Glutamatergic neuron (in vitro differentiated cells): Measurements from ENCODE around the gene EFCAB5. TPM values are rescaled to one million over a fixed set of nuclear protein-coding genes. Genes with fewer than 3 reads are reported as not detected.
"Not testable (repeated sequence)": the region's sequence is repeated elsewhere in the genome, so short reads cannot be mapped to it uniquely, and the experiment has no call there.

Experiments used
- DNase-seq: peaks from one replicate; pipeline ENCODE4 v3.0.0; 2022
- H3K27ac Mint-ChIP-seq: one replicate; pipeline ENCODE4 v1.8.0; 2020; ENCODE audit warnings: mild to moderate bottlenecking, mixed read lengths, inconsistent platforms; ENCODE audit not compliant: unreplicated experiment
- H3K27me3 Mint-ChIP-seq: one replicate; pipeline ENCODE4 v1.8.0; 2020; ENCODE audit warnings: mild to moderate bottlenecking, moderate library complexity, mixed read lengths, inconsistent platforms; ENCODE audit not compliant: unreplicated experiment
- H3K36me3 Mint-ChIP-seq: one replicate; pipeline ENCODE4 v1.8.0; 2020; ENCODE audit warnings: mild to moderate bottlenecking, mixed read lengths, inconsistent platforms; ENCODE audit not compliant: unreplicated experiment
- H3K4me1 Mint-ChIP-seq: one replicate; pipeline ENCODE4 v1.8.0; 2020; ENCODE audit warnings: mild to moderate bottlenecking, low read depth, mixed read lengths, inconsistent platforms; ENCODE audit not compliant: unreplicated experiment
- H3K4me3 Mint-ChIP-seq: one replicate; pipeline ENCODE4 v1.8.0; 2020; ENCODE audit warnings: mild to moderate bottlenecking, mixed read lengths, inconsistent platforms; ENCODE audit not compliant: unreplicated experiment
- H3K9me3 Mint-ChIP-seq: one replicate; pipeline ENCODE4 v1.8.0; 2020; ENCODE audit warnings: mild to moderate bottlenecking, moderate library complexity, mixed read lengths, inconsistent platforms; ENCODE audit not compliant: unreplicated experiment
- total RNA-seq: library from RNA; stranded (reverse); fragmentation: NEBNext Ultra II Directional; extraction: Animal tissue kit (Norgen Biotek cat#: 25700); gene quantifications from one replicate; pipeline ENCODE4 v1.2.1, GENCODE V29; 2021; ENCODE audit not compliant: unreplicated experiment
- TF ChIP-seq, protein P1 (sequence below): fragments of 200-600 bp; sonication (generic); IDR thresholded peaks from one replicate; pipeline ENCODE4 v1.5.0; 2021; ENCODE audit not compliant: partially characterized antibody, unreplicated experiment

EFCAB5 gene
- total RNA-seq, 1 donor from 2014 or later, result 0.69 TPM

DNA sequence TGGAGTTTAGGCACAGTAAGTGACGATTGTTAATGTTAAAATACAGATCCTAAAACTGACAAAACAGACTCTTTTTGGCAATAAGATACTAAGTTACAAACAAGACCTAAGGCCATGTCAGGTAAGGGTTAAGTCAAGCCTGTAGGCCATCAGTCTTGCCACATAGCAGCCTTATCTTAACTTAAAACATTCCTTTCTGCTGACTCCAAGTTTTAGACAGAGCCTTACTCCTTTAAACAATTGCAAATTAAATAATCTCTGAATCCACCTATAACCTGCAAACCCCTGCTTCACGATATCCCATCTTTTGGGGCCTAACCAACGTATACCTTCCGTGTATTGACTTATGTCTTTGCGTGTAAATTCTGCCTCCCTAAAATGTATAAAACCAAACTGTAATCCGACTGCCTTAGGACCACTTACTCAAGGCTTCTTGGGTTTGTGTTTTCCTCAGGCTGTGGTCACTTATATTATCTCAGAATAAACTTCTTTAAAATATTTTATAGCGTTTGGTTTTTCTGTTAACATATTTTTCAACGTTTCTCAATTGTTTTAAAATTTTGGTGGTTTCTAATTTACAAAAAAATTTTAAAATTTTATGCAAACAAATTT lies 64.4 kb downstream of the EFCAB5 start:
- Mint-ChIP-seq H3K27me3 (no peaks in the 10 kb centered on the region), H3K4me3 (no peak overlapping the region), H3K36me3 (no peaks in the 10 kb centered on the region), H3K27ac (no peak overlapping the region), H3K9me3 (no peaks in the 10 kb centered on the region), H3K4me1 (no peaks in the 10 kb centered on the region)
- no peak for DNase-seq
- TF ChIP-seq, protein P1, sequence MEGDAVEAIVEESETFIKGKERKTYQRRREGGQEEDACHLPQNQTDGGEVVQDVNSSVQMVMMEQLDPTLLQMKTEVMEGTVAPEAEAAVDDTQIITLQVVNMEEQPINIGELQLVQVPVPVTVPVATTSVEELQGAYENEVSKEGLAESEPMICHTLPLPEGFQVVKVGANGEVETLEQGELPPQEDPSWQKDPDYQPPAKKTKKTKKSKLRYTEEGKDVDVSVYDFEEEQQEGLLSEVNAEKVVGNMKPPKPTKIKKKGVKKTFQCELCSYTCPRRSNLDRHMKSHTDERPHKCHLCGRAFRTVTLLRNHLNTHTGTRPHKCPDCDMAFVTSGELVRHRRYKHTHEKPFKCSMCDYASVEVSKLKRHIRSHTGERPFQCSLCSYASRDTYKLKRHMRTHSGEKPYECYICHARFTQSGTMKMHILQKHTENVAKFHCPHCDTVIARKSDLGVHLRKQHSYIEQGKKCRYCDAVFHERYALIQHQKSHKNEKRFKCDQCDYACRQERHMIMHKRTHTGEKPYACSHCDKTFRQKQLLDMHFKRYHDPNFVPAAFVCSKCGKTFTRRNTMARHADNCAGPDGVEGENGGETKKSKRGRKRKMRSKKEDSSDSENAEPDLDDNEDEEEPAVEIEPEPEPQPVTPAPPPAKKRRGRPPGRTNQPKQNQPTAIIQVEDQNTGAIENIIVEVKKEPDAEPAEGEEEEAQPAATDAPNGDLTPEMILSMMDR, result no peak

DNA sequence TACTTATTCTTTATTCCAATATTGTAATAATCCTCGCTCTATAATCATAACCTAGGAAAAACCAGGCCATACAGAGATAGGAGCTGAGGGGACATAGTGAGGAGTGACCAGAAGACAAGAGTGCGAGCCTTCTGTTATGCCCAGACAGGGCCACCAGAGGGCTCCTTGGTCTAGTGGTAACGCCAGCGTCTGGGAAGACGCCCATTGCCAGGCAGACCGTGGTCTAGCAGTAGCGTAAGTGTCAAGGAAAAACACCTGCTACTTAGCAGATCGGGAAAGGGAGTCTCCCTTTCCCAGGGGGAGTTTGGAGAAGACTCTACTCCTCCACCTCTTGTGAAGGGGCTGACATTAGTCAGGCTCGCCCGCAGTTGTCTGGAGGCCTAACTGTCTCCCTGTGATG lies 70.5 kb downstream of the EFCAB5 start:
- not testable (repeated sequence) for H3K9me3 Mint-ChIP-seq, H3K36me3 Mint-ChIP-seq, H3K4me3 Mint-ChIP-seq, H3K27ac Mint-ChIP-seq, H3K4me1 Mint-ChIP-seq, H3K27me3 Mint-ChIP-seq
- peak; percentile 17 for DNase-seq

DNA sequence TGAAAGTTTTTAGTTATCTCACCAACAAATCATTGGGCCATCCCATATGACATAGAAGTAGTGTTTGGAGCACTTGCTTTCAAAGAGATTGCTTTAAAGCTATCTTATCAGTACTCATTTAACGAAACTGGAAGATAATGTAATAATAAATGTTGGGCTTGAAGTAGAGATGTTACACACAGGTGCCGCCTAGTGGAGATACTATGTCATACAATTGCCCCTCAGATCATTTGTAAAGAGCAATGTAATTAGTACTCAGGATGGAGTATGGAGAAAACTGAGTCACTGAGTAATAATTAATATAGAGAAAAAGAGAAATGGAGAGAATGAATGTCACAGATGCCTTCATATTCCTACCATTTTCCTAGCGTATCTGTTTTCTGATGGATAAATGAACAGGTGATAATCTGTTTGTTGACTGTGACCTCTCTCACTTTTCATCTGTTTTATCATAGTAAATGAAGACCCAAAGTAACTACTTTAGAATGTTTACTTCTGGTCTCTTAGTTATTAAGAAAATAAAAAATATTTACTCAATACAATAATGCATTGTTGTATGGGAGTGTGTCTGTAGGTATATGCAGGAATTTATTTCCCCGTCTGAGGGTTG lies 80.4 kb downstream of the EFCAB5 start:
- no peak overlapping the region for H3K4me3 Mint-ChIP-seq
- no peak for DNase-seq
- H3K36me3 Mint-ChIP-seq, result no peaks in the 10 kb centered on the region
- H3K9me3 Mint-ChIP-seq, result peaks cover 2% of the 10 kb centered on the region
- TF ChIP-seq, protein P1, result peak; percentile 92
- no peaks in the 10 kb centered on the region for H3K4me1 Mint-ChIP-seq
- no peak overlapping the region for H3K27ac Mint-ChIP-seq
- H3K27me3 Mint-ChIP-seq, result no peaks in the 10 kb centered on the region

DNA sequence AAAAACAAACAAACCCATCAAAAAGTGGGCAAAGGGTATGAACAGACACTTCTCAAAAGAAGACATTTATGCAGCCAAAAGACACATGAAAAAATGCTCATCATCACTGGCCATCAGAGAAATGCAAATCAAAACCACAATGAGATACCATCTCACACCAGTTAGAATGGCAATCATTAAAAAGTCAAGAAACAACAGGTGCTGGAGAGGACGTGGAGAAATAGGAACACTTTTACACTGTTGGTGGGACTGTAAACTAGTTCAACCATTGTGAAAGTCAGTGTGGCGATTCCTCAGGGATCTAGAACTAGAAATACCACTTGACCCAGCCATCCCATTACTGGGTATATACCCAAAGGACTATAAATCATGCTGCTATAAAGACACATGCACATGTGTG lies 83.9 kb downstream of the EFCAB5 start:
- not testable (repeated sequence) for H3K4me1 Mint-ChIP-seq, H3K4me3 Mint-ChIP-seq, H3K36me3 Mint-ChIP-seq, H3K27me3 Mint-ChIP-seq, H3K27ac Mint-ChIP-seq, H3K9me3 Mint-ChIP-seq, DNase-seq

DNA sequence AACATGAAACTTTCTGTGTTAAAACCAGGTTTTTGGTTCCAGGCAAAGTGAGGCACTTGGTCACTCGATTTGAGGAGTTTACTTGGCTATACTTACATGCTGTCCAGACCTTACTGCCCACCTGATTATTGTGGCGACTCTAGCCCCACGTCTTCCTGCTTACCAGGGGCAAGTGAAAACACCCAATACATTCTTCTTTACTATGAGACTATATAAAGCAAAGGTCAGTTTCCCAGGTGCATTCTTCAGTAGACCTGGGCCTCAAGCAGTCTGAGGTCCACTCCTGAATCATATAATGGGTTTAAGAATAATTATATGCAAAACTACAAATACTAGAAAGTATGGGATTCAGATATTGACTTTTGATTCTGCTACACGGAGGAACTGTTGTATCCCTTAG lies 86.2 kb downstream of the EFCAB5 start:
- H3K4me1 Mint-ChIP-seq, result no peaks in the 10 kb centered on the region
- no peak overlapping the region for H3K27ac Mint-ChIP-seq
- H3K27me3 Mint-ChIP-seq, result no peaks in the 10 kb centered on the region
- TF ChIP-seq, protein P1, result no peak
- H3K4me3 Mint-ChIP-seq, result no peak overlapping the region
- no peaks in the 10 kb centered on the region for H3K36me3 Mint-ChIP-seq
- DNase-seq, result no peak
- H3K9me3 Mint-ChIP-seq, result peaks cover 2% of the 10 kb centered on the region

DNA sequence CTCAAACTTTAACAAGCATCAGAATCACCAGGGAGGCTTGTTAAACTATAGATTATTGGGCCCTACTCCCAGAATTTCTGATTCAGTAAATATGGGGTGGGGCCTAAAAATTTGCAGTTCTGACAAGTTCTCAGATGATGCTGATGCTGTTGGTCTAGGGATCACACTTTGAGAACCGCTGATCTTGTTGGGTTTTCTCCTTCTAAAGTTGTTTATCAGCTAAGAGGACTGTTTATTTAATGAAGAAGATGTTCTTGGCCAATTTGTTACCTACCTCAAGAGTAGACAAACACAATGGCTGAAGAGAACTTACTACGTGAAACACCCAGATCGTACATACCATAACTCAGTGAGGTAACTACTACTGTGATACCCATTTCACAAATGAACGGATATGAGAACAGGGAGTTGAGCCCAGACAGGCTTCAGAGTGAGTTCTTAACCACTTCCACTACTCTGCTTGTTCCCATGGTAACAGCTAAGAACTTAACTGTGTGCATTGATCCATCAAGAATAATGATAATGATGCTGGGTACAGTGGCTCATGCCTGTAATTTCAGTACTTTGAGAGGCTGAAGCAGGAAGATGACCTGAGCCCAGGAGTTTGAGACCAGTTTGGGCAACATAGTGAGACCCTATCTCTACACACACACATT lies 89.9 kb downstream of the EFCAB5 start:
- no peaks in the 10 kb centered on the region for H3K27me3 Mint-ChIP-seq
- H3K27ac Mint-ChIP-seq, result no peak overlapping the region
- H3K4me1 Mint-ChIP-seq, result no peaks in the 10 kb centered on the region
- no peak overlapping the region for H3K4me3 Mint-ChIP-seq
- peaks cover 2% of the 10 kb centered on the region for H3K9me3 Mint-ChIP-seq
- no peak for DNase-seq
- no peaks in the 10 kb centered on the region for H3K36me3 Mint-ChIP-seq
- TF ChIP-seq, protein P1, result no peak
